ENCODE measurements around the gene ISG20L2.

The ISG20L2 gene

DNA sequence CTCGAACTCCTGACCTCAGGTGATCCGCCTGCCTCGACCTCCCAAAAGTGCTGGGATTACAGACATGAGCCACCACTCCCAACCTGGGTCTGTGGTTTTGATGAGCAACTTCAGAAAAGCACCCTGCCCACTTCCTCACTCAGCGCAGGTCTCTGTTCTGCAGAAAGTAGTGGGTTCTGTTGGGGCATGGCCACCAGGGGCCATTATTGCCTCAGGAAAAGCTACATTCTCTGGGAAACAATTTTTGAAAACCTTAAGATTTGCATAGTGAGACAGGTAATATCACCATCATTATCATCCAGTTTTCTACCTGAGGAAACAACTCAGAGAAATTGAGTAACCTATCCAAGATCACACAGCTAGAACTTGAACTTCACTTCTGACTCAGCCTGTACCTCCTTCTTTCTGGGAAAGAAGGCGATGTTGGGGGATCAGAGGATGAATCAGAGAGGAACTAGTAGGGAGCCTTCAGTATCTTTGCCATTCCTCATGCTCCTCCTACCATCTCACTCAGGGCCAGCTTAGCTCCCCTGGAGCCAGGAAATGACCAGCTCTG is 44.3 kb downstream of the ISG20L2 start:
- DNase-seq = no peak

- no peak for DNase-seq
Measured at GRCh38 chr1:156682166-156682890, 46.2 kb downstream of the ISG20L2 start.

DNA sequence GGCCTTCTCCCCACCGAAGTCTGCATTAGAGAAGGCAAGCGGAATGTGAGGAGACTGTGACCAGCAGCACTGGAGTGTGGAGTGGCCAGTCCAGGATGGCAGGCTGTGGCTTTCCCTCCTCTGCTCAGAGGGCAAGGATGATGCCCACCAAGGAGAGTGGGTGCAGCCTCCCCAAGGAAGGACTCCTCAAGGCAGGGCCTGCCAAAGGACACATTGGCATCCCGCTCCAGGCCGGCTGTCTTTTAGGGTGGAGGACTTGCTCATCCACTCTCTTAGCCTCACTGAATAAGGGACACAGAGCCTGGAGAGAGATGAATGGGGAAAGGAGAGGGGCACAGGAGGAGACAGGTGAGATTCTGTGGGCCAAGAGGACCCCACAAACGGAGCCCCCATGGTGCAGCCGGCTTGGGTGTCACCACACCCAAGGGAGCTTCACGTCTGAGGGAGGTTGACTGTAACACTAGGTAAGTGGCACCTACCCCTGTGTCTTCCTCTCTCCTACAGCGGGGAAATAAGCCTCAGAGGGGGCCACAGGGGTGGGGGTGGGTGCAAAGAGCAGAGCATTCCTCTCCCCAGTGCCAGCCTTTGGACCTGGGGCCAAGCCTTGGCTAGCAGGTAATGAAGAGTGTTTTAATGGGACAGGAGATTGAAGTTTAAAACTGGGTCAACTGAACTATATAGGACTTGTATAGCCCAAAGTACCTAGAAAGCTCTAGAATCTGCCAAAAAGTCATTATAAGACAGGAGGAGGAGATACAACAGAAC is 47.2 kb downstream of the ISG20L2 start:
- DNase-seq = no peak

GRCh38 chr1:156680056-156680455 is 48.5 kb downstream of the ISG20L2 start:
- DNase-seq = no peak

DNA sequence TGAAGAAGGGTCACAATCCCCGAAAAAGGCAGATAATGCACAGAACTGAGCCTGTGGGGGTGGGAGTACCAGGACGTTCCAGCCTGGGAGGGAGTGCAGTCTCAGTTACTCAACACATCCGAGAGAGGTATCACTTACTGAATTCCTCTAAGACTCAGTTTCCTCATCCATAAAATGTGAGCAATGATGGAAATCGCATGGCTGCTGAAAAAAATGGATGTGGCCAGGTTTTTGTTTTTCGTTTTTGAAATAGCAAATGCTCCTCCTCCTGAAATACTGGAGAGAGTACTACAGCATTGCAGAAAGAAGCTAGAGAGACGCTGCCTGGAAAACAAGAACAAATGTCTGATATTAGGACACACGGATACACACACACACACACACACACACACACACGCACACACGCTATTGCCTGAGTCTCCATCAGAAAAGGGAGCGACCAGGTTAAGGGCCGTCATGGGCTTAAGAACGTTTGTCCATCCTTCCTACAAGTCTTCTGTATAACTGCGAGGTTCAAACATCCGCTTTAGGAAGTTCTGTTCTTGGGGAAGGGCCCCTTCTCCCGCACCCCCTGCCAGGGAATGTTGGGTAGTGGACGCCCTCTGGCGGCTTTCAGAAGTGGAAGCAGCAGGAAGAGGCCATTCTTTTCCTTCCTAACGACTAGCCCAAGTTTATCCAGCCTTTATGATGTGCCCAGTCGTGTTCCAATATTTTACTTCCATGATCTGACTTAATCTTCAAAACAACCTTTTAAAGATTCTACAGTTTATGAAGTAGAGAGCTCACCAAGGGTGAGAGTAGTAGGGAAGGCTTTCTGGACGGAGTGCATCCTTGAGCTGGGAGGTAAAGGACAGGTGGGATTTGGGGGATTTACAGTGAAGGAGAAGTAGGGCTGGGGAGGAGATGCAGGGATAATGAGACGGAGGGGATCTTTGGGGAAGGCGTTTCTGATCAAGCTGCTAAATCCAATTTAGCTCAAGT is 50.7 kb downstream of the ISG20L2 start:
- DNase-seq = peak; percentile 67

DNA sequence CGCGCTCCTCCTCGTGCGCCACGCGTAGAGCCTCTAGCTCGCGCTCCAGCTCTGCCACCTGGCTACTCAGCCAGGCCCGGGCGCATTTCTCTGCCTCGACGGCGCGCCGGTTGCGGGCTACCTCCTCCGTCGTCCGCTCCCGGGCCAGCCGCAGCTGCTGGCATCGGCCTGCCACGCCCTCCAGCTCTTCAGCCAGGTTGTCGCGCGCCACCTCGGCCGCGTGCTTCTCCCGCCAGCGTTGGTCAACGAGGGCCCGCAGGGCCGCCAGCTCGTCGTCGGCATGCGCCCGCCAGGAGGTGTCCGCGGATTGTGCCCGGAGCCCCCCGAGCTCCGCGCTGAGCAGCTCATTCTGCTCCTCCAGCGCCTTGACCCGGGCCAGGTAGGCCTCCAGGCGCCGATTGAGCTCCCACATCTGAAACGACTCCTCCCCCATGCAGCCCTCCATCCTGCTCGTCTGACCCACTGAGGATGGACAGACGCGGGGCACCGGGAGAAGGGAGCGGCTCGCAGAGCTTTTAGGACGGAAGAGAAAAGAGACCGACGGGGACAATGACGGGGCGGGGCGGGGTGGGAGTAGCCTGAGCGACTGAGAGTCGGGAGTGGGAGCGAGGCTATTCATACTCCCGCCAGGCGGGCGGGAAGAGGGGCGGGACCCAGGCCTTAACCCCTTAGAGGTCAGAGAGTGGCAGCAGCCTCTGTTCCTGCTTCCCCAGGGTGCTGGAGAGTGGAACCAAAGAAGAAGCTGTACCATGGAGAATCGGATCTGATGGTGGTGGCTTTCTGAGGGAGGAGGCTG is 51.5 kb downstream of the ISG20L2 start, which contains the start of gene NES:
Gene NES (minus strand): TSS at position 588 of the 796 bp plus-strand sequence. CDS start 143 bp downstream, at position 445.
- DNase-seq = peak; percentile 32

DNA sequence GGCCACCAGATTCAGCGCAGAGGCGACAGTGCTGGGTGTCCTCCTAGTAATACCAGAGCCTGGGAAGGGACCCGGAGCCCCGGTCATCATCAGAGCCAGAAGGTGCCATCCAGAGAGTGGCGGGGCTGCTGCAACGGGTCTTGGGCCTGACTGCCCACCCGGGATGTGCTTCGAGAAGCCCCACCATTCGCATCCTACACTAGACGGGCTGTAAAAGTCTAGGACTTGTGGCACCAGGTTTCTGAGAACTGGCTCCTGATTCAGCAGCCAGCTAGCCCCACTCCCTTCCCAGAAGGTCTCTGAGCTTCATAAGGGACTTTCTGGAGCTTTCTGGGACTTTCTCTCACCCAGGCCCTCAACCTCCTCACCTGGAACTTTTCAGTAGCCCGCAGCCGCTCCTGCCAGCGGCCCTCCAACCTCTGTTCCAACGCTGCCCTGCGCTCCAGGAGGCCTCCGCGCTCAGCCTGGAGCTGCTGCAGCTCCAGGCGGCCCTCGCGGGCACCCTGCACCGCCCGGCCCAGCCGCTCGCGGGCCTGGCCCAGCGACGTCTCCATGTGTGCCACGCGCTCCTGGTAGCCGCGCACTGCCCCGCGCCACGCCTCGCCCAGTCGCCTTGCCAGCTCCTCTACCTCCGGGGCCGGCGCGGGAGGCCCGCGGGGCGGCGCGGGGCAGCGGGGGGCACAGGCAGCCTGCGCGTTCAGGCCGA is 52.3 kb downstream of the ISG20L2 start:
- no peak for DNase-seq

DNA sequence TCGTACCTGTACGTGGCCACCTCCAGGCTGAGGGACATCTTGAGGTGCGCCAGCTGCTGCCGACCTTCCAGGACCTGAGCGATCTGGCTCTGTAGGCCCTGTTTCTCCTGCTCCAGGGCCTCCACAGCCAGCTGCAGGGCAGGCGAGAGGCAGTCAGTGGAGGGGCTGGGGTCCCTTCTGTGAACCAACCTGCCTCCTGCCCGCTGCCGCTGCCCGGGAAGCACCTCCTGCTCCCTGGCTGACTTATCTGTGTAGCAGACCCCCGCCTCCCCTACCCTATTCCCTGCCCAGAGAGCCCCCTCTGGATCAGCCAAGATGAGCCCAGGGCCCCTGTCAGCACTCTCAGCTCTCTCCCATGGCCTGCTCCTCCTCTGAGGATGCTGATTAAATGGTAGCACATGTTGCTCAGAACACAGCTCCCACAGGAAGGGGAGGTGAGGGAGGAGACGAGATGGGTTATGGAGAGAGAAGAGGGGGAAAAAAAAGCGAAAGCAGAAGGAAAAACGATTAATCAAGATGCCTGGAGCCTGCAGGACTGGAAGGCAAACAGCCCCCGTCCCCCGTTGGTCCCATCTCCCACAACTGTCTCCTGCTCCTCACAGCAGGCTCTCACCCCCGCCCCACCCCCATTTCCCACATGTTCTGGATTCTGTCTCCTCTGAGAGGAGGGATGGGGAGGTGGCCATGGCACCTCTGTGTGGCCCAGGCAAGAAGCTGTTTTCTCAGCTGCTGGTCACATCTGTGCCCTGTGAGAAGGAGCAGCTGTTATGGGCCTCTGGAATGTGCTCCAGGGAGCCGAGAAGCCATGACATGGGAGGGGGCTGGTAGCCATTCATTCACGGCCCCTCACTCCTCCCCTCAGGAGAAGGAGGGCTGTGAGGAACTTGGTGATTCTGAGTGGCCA is 53.1 kb downstream of the ISG20L2 start:
- DNase-seq = peak; percentile 17

- DNase-seq = no peak
Measured at GRCh38 chr1:156673387-156674121, 55.0 kb downstream of the ISG20L2 start.

Data from SHP77 treated with DMSO at 0.1 percent for 48 hours (cell line).